PC-3 (cell line): Measurements from ENCODE around the gene SCUBE3.

Source experiments
- CTCF ChIP-seq: fragments of 300-600 bp; sonication (generic); conservative IDR thresholded peaks from 2 replicates; pipeline ENCODE4 v1.5.1; 2017; ENCODE audit warnings: antibody characterized with exemption, low read depth, mild to moderate bottlenecking, low read length
- EZH2 ChIP-seq: fragments of 300-600 bp; sonication (generic); IDR thresholded peaks from one replicate; pipeline ENCODE4 v1.6.1; 2017; ENCODE audit warnings: antibody characterized with exemption, mild to moderate bottlenecking, low read length; ENCODE audit not compliant: unreplicated experiment

- no peak for TF ChIP-seq CTCF
- TF ChIP-seq EZH2 = no peak
Observed at GRCh38 chr6:35185971-35186370, 27.8 kb upstream of the SCUBE3 start.
